ENCODE measurements around the gene ATM.
"Not testable (repeated sequence)": the region's sequence is repeated elsewhere in the genome, so short reads cannot be mapped to it uniquely, and the experiment has no call there.

Gene ATM

GRCh38 chr11:108246308-108246707, 23.4 kb downstream of the ATM start:
- H3K27ac ChIP-seq = no peak overlapping the region

DNA sequence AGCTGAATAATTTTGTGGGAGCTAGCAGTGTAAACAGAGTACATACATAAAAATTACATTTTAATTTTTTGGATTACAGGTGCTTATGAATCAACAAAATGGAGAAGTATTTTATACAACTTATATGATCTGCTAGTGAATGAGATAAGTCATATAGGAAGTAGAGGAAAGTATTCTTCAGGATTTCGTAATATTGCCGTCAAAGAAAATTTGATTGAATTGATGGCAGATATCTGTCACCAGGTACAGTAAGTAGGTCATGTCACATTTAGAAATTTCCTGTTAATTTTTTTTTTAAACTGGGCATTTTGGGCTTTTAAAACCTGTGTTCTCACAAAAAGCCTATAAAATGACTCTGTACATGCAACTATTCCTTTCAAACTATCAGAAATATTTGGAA, 24.0 kb downstream of the ATM start:
- no peak overlapping the region for H3K27ac ChIP-seq

More at GRCh38 chr11:108246308-108246707, 23.4 kb downstream of the ATM start:
- TF ChIP-seq CTCF (conservative IDR thresholded peaks at IDR 0.05) = no peak

DNA sequence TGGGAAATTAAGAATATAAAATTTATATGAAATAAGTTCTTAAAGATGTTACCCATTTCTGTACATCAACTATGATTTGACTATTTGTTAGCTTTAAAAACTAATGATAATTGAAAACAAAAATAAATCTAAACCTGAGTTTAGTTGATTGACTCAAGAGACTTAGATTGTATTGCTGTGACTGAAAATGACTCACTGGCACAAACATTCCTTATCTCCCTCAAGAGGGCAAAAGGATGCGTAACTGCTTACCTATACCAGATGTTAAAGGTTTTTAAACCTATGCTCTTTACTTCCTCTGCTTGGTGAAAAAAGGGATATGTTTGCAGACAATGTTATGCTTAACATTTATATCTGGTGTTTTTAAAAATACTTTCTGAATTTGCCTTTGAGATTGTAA, 30.3 kb downstream of the ATM start:
- no peak overlapping the region for H3K27ac ChIP-seq
- no peak for TF ChIP-seq CTCF (conservative IDR thresholded peaks at IDR 0.05)

More for the DNA sequence above, 24.0 kb downstream of the ATM start:
- no peak for TF ChIP-seq CTCF (conservative IDR thresholded peaks at IDR 0.05)

DNA sequence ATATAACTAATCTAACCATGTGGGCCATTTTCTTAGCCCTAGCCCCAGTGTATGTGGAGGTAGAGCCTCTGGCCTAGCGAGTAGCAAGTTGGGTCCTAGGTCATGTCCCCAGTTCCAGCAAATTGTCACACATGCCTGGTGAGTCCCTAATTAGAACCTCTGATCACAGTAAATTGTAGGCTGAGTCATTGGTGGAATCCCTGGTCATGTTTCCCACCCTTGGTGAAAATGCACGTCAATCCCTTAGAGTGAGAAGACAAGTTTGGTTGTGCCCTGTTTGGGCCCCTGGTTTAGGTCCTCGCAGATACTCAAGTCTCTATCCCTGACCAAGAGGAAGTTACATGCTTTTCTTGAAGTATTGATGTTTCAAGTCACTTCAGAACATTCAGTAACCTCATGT, 46.7 kb downstream of the ATM start:
- no peak for TF ChIP-seq CTCF (conservative IDR thresholded peaks at IDR 0.05)

DNA sequence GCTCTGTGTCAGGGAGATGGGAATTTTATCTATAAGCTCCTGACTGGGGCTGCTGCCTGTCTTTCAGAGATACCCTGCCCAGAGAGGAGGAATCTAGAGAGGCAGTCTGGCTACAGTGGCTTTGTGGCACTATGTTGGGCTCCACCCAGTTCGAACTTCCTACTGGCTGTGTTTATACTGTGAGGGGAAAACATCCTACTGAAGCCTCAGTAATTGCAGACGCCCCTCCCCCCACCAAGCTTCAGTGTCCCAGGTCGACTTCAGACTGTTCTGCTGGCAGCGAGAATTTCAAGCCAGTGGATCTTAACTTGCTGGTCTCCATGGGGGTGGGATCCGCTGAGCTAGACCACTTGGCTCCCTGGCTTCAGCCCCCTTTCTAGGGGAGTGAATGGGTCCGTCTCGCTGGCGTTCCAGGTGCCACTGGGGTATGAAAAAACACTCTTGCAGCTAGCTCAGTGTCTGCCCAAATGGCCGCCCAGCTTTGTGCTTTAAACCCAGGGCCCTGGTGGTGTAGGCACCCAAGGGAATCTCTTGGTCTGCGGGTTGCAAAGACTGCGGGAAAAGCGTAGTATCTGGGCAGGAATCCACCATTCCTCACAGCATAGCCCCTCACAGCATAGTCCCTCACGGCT, 54.2 kb downstream of the ATM start:
- not testable (repeated sequence) for H3K27ac ChIP-seq

More for the DNA sequence above, 46.7 kb downstream of the ATM start:
- no peak overlapping the region for H3K27ac ChIP-seq

- no peak for TF ChIP-seq CTCF (conservative IDR thresholded peaks at IDR 0.05)
- no peak overlapping the region for H3K27ac ChIP-seq
Measured at GRCh38 chr11:108278546-108278945, 55.7 kb downstream of the ATM start.

DNA sequence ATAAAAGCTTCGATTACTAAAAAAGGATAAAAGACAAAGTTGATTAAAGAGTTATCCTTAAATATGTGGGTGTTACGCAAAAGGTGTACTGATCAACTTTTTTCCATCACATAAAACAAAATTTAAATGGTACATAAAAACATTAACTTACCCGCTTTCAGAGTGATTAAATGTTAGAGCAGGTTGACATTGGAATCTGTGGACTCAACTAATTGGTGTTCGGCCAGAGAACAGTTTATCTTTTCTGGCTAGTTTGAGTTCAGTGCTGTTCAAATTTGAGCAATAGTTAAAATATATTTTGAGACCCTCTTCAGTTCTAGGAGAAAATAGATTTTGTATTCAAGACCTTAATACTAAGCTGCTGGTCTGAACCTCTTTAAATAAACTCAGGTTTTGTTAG, 56.1 kb downstream of the ATM start:
- TF ChIP-seq CTCF (conservative IDR thresholded peaks at IDR 0.05) = no peak
- H3K27ac ChIP-seq = no peak overlapping the region

DNA sequence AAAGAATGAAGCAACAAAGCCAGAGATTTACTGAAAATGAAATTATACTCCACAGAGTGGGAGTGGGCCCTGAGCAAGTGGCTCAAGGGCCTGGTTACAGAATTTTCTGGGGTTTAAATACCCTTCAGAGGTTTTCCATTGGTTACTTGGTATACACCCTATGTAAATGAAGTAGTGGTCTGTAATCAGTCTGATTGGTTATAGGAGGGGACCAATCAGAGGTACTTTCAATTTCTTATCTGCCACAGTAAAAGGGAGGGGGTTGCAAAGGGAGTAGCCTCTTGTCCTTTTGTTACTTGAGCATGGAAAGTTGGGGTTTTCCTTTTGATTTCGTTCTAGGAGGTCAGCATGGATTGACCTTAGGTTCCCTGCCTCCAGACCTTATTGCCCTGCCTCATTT, 63.5 kb downstream of the ATM start:
- TF ChIP-seq CTCF (conservative IDR thresholded peaks at IDR 0.05) = no peak
- no peak overlapping the region for H3K27ac ChIP-seq

Data from VCaP (cell line).